Omental fat pad (tissue), 4 donors: ENCODE data around the gene CRB3. TPM values are rescaled to one million over a fixed set of nuclear protein-coding genes. Genes with fewer than 3 reads are reported as not detected.

Experiments
- ATAC-seq: fragments of 150-250 bp; one replicate; pipeline ENCODE4 v1.9.1; 2016; ENCODE audit warnings: mild to moderate bottlenecking, moderate library complexity; ENCODE audit not compliant: low FRiP score
- DNase-seq: peaks from one replicate; pipeline ENCODE4 v3.0.0-alpha.2; 2019; ENCODE audit warnings: low spot score
- CTCF ChIP-seq, 3 donors: fragments of 450-650 bp; IDR thresholded peaks; one replicate each; pipeline ENCODE4 v1.5.1; 2016 to 2017; ENCODE audit warnings: antibody characterized with exemption in 3 of 3, mild to moderate bottlenecking in 3 of 3, moderate library complexity in 2 of 3
- total RNA-seq, 4 donors: library from RNA; depleted of rRNA; stranded (reverse); fragments of >200 nt; gene quantifications; one replicate each; pipeline ENCODE4 v1.1.0, GENCODE V29; 2016

CRB3 gene
- total RNA-seq, 4 donors from 2014 or later = 0.82 to 6.2 (median 1.1) TPM; not detected in 1

GRCh38 chr19:6470173-6470572 is 6.1 kb downstream of the CRB3 start:
- no peak for DNase-seq
- ATAC-seq = no peak
- no peak for TF ChIP-seq CTCF (IDR thresholded peaks at IDR 0.05)

- TF ChIP-seq CTCF (IDR thresholded peaks at IDR 0.05) = no peak
- DNase-seq (no peak), ATAC-seq (no peak)
Measured at GRCh38 chr19:6471076-6471475, 7.0 kb downstream of the CRB3 start.

GRCh38 chr19:6472713-6473112 is 8.6 kb downstream of the CRB3 start:
- no peak for TF ChIP-seq CTCF (IDR thresholded peaks at IDR 0.05)
- DNase-seq (no peak), ATAC-seq (no peak)

- ATAC-seq = no peak
- no peak for DNase-seq
- TF ChIP-seq CTCF (IDR thresholded peaks at IDR 0.05) = no peak
Measured at GRCh38 chr19:6473647-6474046, 9.6 kb downstream of the CRB3 start.

GRCh38 chr19:6475321-6476108 is 11.4 kb downstream of the CRB3 start:
- ATAC-seq = no peak
- no peak for TF ChIP-seq CTCF (IDR thresholded peaks at IDR 0.05)
- no peak for DNase-seq

- DNase-seq = no peak
Measured at GRCh38 chr19:6476155-6476895, 12.3 kb downstream of the CRB3 start.

More at GRCh38 chr19:6476155-6476895, 12.3 kb downstream of the CRB3 start:
- peak; percentile 64 for ATAC-seq
- no peak for TF ChIP-seq CTCF (IDR thresholded peaks at IDR 0.05)
